ENCODE measurements around the gene SEMA3C.

SEMA3C gene

DNA sequence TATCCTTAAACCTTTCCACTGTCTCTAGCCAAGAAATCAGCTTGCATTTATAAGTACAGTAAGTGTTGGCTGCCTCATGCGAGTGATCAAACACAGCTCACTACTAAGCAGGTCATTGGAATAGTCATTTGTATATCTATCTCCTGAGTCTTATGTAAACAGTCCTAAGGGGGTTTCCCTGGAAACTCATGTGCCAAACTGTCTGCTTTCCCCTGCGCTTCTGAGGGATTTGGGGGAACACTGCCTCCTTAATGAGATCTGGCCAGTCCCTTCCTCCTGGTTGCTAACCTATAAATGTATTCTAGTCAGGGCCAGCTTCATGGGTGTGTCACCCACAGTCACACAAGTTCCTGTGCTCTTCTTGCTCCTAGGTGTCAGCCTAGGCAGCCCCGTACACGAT, 147.3 kb downstream of the SEMA3C start:
- peaks cover 41% of the 10 kb centered on the region for H3K4me1 ChIP-seq (ENCODE audit: control insufficient read depth, insufficient read depth, low read length)
- TF ChIP-seq ZFHX2 (tag by site-specific recombination; conservative IDR thresholded peaks at IDR 0.05) (no peak), ZNF701 (tag by site-specific recombination; IDR thresholded peaks at IDR 0.05) (no peak), ZNF843 (tag by site-specific recombination; IDR thresholded peaks at IDR 0.05) (no peak), ZNF747 (tag by site-specific recombination; IDR thresholded peaks at IDR 0.05) (no peak), ZNF404 (tag by site-specific recombination; IDR thresholded peaks at IDR 0.05) (no peak)
- TF ChIP-seq, protein P1, sequence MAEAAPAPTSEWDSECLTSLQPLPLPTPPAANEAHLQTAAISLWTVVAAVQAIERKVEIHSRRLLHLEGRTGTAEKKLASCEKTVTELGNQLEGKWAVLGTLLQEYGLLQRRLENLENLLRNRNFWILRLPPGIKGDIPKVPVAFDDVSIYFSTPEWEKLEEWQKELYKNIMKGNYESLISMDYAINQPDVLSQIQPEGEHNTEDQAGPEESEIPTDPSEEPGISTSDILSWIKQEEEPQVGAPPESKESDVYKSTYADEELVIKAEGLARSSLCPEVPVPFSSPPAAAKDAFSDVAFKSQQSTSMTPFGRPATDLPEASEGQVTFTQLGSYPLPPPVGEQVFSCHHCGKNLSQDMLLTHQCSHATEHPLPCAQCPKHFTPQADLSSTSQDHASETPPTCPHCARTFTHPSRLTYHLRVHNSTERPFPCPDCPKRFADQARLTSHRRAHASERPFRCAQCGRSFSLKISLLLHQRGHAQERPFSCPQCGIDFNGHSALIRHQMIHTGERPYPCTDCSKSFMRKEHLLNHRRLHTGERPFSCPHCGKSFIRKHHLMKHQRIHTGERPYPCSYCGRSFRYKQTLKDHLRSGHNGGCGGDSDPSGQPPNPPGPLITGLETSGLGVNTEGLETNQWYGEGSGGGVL (tag by site-specific recombination; IDR thresholded peaks at IDR 0.05): no peak
- CTCF ChIA-PET: interaction anchor here (0.7 kb wide), 1 partner anchor 12 kb away, joined by 5 read pairs; no protein-coding TSS in a partner anchor
- H3K9me3 ChIP-seq (ENCODE audit: control insufficient read depth, insufficient read depth, low read depth, low read length): no peaks in the 10 kb centered on the region
- no peaks in the 10 kb centered on the region for H3K36me3 ChIP-seq (ENCODE audit: control insufficient read depth in 2 of 2, insufficient read depth in 1 of 2, low read length in 2 of 2)
- peak overlapping the region; percentile 28; the same call in 1 of the 2 replicates for H3K27ac ChIP-seq (ENCODE audit: extremely low read depth, low read depth, low read length)
- POLR2A ChIA-PET: no interaction called here
- H3K4me3 ChIP-seq (ENCODE audit: low read depth, low read length): no peak overlapping the region

DNA sequence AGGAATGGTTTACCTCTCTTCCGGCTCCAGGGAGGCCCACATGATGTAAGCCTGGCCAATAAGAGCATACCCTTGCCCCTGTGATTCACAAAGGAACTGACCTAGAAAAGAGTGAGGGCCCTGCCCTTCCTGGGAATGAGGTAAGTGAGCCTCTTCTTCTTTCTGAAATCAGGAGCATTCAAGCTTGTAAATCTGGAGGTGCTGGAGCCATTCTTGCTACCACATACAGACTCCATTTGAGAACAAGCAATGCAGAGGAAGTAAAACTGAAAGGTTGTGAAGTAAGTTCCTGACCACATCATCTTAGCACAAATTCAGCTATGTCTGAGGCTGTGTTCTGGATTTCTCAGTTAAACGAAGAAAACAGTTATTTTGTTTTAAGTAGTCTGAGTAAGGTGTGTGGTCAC, 148.2 kb downstream of the SEMA3C start:
- ChIA-PET CTCF (interaction anchor here (0.6 to 0.7 kb wide), 2 partner anchors 11 to 115 kb away, joined by 3 to 5 read pairs; no protein-coding TSS in a partner anchor), POLR2A (no interaction called here)
- H3K9me3 ChIP-seq (ENCODE audit: control insufficient read depth, insufficient read depth, low read depth, low read length): no peaks in the 10 kb centered on the region
- no peak overlapping the region for H3K4me3 ChIP-seq (ENCODE audit: low read depth, low read length)
- no peak overlapping the region for H3K27ac ChIP-seq (ENCODE audit: extremely low read depth, low read depth, low read length)
- TF ChIP-seq ZNF114 (tag by site-specific recombination; IDR thresholded peaks at IDR 0.05) (no peak), ZNF76 (tag by site-specific recombination; IDR thresholded peaks at IDR 0.05; ENCODE audit: borderline replicate concordance, low read depth) (no peak), ZNF202 (tag by site-specific recombination; IDR thresholded peaks at IDR 0.05; ENCODE audit: borderline replicate concordance) (no peak), FEZF1 (tag by site-specific recombination; IDR thresholded peaks at IDR 0.05) (no peak), ZNF621 (tag by site-specific recombination; IDR thresholded peaks at IDR 0.05) (no peak), ZEB2 (tag by site-specific recombination; IDR thresholded peaks at IDR 0.05) (no peak), ZNF311 (tag by site-specific recombination; IDR thresholded peaks at IDR 0.05; ENCODE audit: borderline replicate concordance) (no peak), ZNF664 (tag by site-specific recombination; IDR thresholded peaks at IDR 0.05) (no peak), ZNF221 (tag by site-specific recombination; IDR thresholded peaks at IDR 0.05; ENCODE audit: borderline replicate concordance) (no peak), ZSCAN16 (tag by site-specific recombination; IDR thresholded peaks at IDR 0.05) (no peak), KLF10 (tag by site-specific recombination; IDR thresholded peaks at IDR 0.05) (no peak), ZFP37 (tag by site-specific recombination; IDR thresholded peaks at IDR 0.05) (no peak), ZNF184 (tag by site-specific recombination; IDR thresholded peaks at IDR 0.05) (no peak), ZNF157 (tag by site-specific recombination; IDR thresholded peaks at IDR 0.05) (no peak), RBAK (tag by site-specific recombination; IDR thresholded peaks at IDR 0.05) (no peak)
- TF ChIP-seq, protein P2, sequence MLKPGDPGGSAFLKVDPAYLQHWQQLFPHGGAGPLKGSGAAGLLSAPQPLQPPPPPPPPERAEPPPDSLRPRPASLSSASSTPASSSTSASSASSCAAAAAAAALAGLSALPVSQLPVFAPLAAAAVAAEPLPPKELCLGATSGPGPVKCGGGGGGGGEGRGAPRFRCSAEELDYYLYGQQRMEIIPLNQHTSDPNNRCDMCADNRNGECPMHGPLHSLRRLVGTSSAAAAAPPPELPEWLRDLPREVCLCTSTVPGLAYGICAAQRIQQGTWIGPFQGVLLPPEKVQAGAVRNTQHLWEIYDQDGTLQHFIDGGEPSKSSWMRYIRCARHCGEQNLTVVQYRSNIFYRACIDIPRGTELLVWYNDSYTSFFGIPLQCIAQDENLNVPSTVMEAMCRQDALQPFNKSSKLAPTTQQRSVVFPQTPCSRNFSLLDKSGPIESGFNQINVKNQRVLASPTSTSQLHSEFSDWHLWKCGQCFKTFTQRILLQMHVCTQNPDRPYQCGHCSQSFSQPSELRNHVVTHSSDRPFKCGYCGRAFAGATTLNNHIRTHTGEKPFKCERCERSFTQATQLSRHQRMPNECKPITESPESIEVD (tag by site-specific recombination; IDR thresholded peaks at IDR 0.05): peak; percentile 35
- TF ChIP-seq, protein P3, sequence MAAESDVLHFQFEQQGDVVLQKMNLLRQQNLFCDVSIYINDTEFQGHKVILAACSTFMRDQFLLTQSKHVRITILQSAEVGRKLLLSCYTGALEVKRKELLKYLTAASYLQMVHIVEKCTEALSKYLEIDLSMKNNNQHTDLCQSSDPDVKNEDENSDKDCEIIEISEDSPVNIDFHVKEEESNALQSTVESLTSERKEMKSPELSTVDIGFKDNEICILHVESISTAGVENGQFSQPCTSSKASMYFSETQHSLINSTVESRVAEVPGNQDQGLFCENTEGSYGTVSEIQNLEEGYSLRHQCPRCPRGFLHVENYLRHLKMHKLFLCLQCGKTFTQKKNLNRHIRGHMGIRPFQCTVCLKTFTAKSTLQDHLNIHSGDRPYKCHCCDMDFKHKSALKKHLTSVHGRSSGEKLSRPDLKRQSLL (tag by site-specific recombination; IDR thresholded peaks at IDR 0.05): peak; percentile 75; the same call in 1 of the 2 replicates
- no peaks in the 10 kb centered on the region for H3K36me3 ChIP-seq (ENCODE audit: control insufficient read depth in 2 of 2, insufficient read depth in 1 of 2, low read length in 2 of 2)
- peaks cover 35% of the 10 kb centered on the region for H3K4me1 ChIP-seq (ENCODE audit: control insufficient read depth, insufficient read depth, low read length)
